SH-SY5Y (cell line): ENCODE measurements around the gene EPHB6.

ENCODE experiments used
- GATA2 ChIP-seq: IDR thresholded peaks from 2 replicates; pipeline ENCODE4 v1.6.1; 2011; ENCODE audit warnings: mild to moderate bottlenecking, low read depth, low read length
- GATA3 ChIP-seq: IDR thresholded peaks from 2 replicates; pipeline ENCODE4 v1.6.1; 2011; ENCODE audit warnings: low read depth, mild to moderate bottlenecking, low read length, moderate library complexity

GRCh38 chr7:142857625-142858024 is 2.7 kb downstream of the EPHB6 start:
- TF ChIP-seq GATA2 (no peak), GATA3 (no peak)
